ENCODE results near the gene ZCCHC3.
"Not testable (repeated sequence)": the region's sequence is repeated elsewhere in the genome, so short reads cannot be mapped to it uniquely, and the experiment has no call there.

The ZCCHC3 gene

GRCh38 chr20:313402-313801 is 16.0 kb downstream of the ZCCHC3 start:
- no peak for DNase-seq (ENCODE audit: low read depth)

- no peak for DNase-seq (ENCODE audit: low read depth)
Observed at GRCh38 chr20:313948-314347, 16.6 kb downstream of the ZCCHC3 start.

GRCh38 chr20:316316-317068 is 19.1 kb downstream of the ZCCHC3 start:
- DNase-seq (ENCODE audit: low read depth) = no peak

GRCh38 chr20:324177-325044 is 27.0 kb downstream of the ZCCHC3 start:
- peak; percentile 84 for DNase-seq (ENCODE audit: low read depth)

GRCh38 chr20:325045-325888 is 27.9 kb downstream of the ZCCHC3 start, which contains the start of gene SOX12:
SOX12 (plus strand) TSS chr20:325552; CDS start chr20:325925, 373 bp downstream.
- DNase-seq (ENCODE audit: low read depth) = peak; percentile 97

GRCh38 chr20:325889-326644 is 28.7 kb downstream of the ZCCHC3 start:
- DNase-seq (ENCODE audit: low read depth) = no peak

- no peak for DNase-seq (ENCODE audit: low read depth)
Observed at GRCh38 chr20:326645-327185, 29.3 kb downstream of the ZCCHC3 start.

GRCh38 chr20:327186-328026 is 30.0 kb downstream of the ZCCHC3 start:
- peak; percentile 48 for DNase-seq (ENCODE audit: low read depth)

GRCh38 chr20:328027-328974 is 30.9 kb downstream of the ZCCHC3 start:
- DNase-seq (ENCODE audit: low read depth) = no peak

- DNase-seq (ENCODE audit: low read depth) = no peak
Observed at GRCh38 chr20:328975-329695, 31.8 kb downstream of the ZCCHC3 start.

- no peak for DNase-seq (ENCODE audit: low read depth)
Observed at GRCh38 chr20:329851-330232, 32.5 kb downstream of the ZCCHC3 start.

- no peak for DNase-seq (ENCODE audit: low read depth)
Observed at GRCh38 chr20:330233-331149, 33.1 kb downstream of the ZCCHC3 start.

GRCh38 chr20:334578-334977 is 37.2 kb downstream of the ZCCHC3 start:
- DNase-seq (ENCODE audit: low read depth) = no peak

- not testable (repeated sequence) for DNase-seq (ENCODE audit: low read depth)
Observed at GRCh38 chr20:336040-336439, 38.7 kb downstream of the ZCCHC3 start.

- no peak for DNase-seq (ENCODE audit: low read depth)
Observed at GRCh38 chr20:341682-342081, 44.3 kb downstream of the ZCCHC3 start.

GRCh38 chr20:343107-343506 is 45.7 kb downstream of the ZCCHC3 start:
- no peak for DNase-seq (ENCODE audit: low read depth)

- no peak for DNase-seq (ENCODE audit: low read depth)
Observed at GRCh38 chr20:346033-346639, 48.8 kb downstream of the ZCCHC3 start.
